Measurements from ENCODE around the gene PHEX. TPM values are rescaled to one million over a fixed set of nuclear protein-coding genes. Genes with fewer than 3 reads are reported as not detected.

The PHEX gene
- total RNA-seq, 1 donor from 2014 or later: 0.09 TPM

DNA sequence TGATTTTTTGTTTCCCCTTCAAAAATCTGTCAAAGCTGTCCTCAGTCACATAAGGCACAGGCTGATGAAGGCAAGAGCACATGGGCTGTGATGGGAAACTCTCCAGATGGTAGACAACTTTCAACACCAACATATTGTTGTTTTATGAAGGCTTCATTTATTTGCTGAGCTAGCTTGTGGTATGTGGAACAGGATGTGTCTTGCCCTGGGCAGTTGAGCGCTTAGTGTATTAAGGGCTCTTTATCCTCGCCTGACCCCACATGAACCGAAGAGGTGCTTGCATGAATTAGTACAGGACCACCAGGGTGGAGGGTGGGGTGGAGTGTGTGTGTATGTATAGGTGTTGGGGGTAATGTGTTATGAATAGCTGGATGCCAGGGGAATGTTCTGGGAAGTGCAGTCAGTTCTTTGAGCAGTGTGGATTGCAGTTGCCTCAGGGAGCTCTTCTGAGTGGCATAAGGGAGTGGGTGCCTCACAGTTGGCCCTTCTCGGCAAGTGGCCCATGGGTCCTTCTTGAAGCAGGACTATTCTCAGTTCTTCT, 103.1 kb downstream of the PHEX start:
- ATAC-seq (peak; percentile 58), DNase-seq (ENCODE audit: low spot score) (no peak)
- intact Hi-C loops (cut with DNase I): no loop called here

DNA sequence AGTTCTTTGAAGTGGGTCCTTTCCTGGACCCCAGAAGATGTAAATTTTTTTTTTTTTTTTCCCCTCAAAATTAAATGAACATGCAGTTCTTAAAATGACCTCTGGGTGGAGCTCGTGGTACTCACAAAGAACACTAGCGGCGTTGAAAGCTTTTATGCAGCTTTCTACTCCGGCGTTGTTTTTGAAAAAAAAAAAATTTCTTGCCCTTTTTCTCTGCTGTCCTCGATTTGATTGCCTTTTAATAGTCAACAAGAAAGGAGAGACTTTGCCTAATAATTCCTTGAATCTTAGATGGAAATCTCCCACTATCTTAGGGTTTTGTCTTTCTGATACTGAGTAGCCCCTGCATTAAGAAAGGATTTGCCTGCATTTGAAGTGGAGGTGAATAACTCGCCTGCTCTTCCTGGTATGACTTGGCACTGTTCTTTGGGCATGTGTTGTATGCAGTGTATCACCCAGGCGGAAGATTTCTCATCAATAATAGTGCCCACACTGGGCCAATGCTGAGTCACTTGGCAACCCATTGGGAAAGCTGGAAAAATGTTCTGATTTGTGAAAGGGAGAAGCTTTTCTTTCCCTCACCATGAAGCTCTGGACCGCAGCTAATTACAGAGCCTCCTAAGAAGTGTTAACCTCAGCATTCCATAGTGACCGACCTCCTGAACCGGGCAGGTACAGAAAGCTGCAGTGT, 104.0 kb downstream of the PHEX start:
- intact Hi-C loops (cut with DNase I): no loop called here
- no peak for DNase-seq (ENCODE audit: low spot score)
- peak; percentile 57 for ATAC-seq

DNA sequence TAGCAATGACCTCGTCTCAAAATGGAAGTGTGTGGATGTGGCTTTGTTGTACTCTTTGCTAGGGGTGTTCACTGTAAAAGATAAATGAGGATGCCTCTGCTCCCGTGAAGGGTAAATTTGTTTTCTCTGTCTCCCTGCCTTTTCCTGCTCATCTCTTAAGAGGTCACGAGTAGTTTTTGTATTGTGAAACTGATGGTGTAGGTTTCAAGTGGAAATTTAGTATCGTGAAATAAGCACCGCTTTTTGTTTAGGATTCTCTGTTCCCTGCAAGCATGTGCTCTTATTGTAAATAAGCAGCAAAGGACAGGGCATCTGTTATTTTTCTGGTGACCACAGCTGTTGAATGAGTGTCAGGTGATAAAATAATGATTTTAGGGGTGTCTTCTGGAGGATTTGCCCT, 104.6 kb downstream of the PHEX start:
- intact Hi-C loops (cut with DNase I): no loop called here
- ATAC-seq (no peak), DNase-seq (ENCODE audit: low spot score) (no peak)

DNA sequence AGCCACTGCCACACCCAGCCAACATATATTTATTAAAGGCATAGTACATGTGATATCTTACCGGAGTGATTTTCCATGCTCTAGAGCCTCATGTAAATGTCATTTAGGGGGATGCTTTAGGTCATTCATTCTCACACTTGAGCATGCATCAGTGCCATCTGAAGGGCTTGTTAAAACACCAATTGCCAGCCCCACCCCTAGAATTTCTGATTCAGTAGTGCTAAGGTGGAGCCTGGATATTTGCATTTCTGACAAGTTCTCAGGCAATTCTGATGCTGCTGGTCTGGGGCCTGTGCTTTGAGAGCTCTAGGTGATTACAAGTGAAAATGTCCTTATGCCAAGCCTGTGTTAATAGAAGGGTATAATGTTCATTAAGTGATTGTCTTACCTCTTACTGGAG, 107.7 kb downstream of the PHEX start:
- no peak for DNase-seq (ENCODE audit: low spot score)
- no peak for ATAC-seq
- intact Hi-C loops (cut with DNase I): no loop called here

DNA sequence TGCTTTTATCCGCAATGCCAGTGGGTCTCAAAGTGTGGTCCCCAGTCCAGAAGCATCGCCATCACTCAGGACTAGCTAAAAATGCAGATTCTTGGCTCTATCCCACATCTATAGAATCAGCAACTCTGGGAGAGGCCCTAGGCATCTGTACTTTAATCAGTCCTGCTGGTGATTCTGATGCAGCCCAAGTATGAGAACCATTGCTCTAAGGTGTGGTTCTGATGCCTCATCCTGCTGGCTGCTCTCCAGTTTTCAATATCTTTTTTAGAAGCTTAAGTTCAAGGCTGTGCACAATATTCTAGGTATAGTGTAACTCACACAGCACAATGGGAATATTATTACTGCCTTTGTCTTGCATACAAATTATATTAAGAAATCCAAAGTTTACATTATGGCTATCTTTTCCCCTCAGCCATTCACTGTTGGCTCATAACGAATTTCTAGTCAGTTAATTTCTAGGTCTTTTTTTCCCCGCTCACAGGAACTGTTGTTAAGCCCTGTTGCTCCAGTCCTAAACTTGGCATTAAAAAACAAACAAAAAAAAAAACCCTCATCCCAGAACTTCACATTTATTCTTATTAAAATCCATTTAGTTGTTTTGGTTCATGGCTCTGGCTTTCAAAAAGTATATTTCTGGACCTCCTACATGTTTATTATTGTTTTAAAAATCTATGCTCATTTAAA, 109.1 kb downstream of the PHEX start:
- intact Hi-C loops (cut with DNase I): no loop called here
- no peak for DNase-seq (ENCODE audit: low spot score)
- no peak for ATAC-seq

DNA sequence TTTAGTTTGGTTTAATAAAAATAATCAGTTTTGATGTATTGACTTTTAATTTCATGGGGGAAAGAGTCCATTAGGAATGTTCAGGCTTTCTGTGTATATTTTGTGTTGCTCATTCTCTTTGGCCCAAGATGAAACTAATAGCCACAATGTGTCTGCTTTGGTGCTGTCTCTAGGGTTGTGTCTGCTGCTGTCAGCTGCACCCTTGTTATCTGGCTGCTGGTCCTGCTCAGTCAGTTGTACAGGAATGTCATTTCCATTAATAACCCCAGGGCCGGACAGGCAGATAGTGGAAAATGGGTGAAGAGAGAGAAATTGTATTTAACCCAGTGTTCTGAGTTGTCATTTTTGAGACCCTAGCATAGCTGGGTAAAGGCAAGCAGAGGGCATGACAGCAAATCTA, 115.1 kb downstream of the PHEX start:
- intact Hi-C loops (cut with DNase I): no loop called here
- DNase-seq (ENCODE audit: low spot score): no peak
- no peak for ATAC-seq

DNA sequence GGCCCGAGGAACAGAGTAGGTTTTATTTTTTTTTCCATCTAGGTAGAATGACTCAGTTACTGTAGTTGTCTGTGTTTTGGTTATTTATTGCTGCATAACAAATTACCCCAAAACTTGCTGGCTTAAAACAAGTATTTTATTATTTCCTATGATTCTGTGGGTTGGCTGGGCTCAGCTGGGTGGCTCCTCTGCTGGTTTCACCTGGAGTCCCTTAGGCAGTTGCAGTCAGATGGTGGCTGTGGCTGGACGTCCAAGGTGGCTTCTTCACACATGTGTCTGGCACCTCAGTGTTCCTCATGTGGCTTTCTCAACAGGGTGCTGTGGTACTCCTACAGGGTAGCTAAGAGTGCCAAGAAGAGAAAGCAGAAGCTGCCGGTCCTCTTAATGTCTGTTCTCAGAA, 115.8 kb downstream of the PHEX start:
- DNase-seq (ENCODE audit: low spot score) (no peak), ATAC-seq (no peak)
- intact Hi-C loops (cut with DNase I): no loop called here

DNA sequence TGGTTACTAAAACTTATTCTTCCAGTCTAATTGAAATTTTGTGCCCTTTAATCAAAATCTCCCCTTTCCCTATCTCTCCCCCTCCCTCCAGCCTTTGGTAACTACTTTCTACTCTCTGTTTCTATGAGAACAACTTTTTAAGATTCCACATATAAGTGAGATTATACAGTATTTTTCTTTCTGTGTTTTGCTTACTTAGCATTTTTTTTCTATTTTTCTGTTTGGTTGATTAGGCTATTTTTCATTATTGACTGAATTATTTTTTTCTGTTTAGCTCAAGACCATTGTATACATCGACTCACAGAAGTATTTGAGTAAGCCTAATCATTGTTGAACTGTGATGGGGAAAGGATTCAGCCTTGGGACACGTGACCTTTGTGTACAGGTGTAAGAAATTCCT, 116.4 kb downstream of the PHEX start:
- intact Hi-C loops (cut with DNase I): no loop called here

DNA sequence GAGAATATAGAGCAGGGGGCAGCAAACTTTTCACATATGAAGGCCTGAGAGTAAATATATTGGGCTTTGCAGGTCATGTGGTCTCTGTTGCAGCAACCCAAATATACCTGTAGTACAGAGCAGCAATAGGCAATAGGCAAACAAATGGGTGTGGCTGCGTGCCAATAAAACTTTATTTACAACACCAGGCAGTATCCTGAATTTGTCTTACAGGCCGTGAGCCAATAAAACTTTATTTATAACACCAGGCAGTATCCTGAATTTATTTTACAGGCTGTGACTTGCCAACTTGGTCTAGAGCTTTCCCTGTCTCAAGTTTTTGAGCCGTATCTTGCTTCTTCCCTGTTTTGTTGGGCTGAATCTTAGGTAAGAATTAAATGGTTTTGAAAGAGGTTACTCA, 118.2 kb downstream of the PHEX start:
- intact Hi-C loops (cut with DNase I): no loop called here
- ATAC-seq: no peak
- DNase-seq (ENCODE audit: low spot score): no peak

More for the DNA sequence above, 116.4 kb downstream of the PHEX start:
- no peak for ATAC-seq
- no peak for DNase-seq (ENCODE audit: low spot score)

DNA sequence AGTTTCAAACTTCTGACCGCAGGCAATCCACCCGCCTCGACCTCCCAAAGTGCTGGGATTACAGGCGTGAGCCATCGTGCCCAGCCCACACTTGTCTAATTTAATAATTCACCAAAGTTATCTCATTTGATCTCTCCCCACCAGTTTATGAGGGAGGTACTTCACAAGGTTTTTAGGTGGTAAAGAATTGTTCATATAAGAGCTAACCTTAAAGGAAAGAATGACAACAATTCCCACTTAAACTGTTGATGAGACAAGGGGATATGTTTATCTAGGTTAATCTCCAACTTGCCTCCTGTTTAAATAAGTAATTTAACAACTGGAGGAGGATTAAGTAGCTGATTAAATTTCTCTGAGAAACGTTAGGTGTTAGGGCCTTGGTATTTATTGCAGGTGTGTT, 123.0 kb downstream of the PHEX start:
- ATAC-seq (no peak), DNase-seq (ENCODE audit: low spot score) (no peak)
- intact Hi-C loops (cut with DNase I): no loop called here

DNA sequence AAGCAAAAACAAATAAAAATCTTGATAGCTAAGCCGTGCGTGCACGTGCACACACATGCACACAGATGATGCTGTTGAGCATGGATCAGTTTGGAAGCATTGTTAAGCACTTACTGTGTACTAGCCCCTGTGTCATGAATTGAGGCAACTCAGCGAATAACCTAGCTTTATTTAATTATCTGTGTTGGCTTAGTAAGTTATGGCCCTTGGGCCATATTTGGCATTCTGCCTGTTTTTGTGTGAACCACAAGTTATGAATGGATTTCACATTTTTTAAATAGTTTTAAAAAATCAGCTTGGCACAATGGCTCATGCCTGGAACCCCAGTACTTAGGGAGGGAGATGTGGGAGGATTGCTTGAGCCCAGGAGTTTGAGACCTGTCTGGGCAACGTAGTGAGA, 126.9 kb downstream of the PHEX start:
- DNase-seq (ENCODE audit: low spot score) (no peak), ATAC-seq (no peak)
- intact Hi-C loops (cut with DNase I): no loop called here

DNA sequence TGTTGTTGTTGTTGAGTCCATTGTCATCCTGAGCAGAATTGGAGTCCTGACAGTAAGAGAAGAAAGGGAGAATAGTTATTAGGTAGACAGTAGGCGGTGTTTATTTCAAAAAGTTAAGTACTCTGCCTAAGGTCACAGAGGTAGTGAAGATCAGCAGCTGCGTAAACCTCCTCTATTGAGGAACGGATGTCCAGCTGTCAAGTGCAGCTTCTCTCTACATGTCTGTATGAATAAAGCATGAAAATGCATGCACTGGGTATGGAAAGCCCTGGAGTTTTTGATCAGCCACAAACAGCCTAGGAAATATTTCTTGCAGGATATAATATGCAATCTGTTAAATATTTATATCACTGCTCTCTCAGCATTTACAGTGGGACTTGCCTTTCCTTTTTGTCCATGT, 131.2 kb downstream of the PHEX start:
- no peak for DNase-seq (ENCODE audit: low spot score)
- intact Hi-C loops (cut with DNase I): no loop called here
- ATAC-seq: no peak

DNA sequence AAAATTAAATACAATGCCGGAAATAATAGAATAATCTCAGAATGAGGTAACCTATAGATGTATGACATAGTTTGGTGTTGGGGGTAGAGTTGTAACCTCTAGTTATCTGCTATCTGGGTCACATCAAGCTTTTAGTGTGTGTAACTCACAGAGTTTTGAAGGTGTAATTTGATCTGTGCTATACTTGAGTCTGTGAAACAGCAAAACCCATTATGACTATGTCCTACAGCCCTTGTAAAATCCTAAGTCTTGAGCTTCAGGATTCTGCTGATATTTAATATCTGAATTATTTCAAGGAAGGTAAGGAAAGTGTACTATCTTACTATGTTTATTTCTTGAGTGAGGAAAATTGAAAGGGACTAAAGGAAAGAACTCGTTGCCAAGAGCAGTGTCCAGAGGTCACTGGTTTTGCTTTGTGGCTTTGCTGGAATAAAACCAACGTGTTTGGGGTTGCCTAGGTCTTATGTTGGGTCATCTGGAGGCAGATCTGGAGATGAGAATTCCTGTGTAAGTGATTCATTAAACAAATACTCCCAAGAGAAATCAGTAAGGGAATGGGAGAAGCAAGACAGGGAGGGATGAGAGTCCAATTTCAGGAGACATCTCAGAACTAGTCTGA, 132.8 kb downstream of the PHEX start:
- intact Hi-C loops (cut with DNase I): no loop called here
- DNase-seq (ENCODE audit: low spot score) (no peak), ATAC-seq (no peak)

DNA sequence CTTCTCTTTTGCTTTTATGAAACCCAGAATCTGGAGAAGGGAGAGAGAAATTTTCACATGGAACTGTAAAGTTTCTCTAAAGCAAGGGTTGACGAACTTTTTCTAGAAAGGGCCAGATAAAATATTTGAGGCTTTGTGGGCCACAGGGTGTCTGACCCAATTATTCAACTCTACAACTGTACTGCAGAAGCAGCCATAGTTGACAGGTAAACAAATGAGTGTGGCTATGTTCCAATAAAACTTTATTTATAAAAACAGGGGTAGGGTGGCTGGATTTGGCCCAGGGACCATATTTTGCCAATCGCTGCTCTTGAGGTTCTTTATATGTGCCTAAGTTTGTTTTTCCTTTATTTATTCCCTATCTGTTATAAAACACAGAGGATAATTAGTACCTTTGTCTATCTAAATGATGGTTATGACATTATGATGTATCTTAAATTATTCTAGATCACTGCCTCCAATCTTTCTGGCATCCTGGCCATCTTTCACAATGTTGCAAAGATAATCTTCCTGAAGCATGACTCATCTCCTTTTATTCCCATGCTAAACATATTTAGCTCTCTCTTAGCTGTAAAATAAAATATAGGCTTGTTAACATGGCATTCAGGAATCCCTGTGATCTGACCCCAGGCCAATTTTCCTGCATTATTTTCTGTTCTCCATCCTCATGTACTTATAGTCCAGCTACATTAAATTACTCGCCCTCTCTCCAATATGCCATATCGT, 133.8 kb downstream of the PHEX start:
- DNase-seq (ENCODE audit: low spot score) (no peak), ATAC-seq (no peak)
- intact Hi-C loops (cut with DNase I): no loop called here

DNA sequence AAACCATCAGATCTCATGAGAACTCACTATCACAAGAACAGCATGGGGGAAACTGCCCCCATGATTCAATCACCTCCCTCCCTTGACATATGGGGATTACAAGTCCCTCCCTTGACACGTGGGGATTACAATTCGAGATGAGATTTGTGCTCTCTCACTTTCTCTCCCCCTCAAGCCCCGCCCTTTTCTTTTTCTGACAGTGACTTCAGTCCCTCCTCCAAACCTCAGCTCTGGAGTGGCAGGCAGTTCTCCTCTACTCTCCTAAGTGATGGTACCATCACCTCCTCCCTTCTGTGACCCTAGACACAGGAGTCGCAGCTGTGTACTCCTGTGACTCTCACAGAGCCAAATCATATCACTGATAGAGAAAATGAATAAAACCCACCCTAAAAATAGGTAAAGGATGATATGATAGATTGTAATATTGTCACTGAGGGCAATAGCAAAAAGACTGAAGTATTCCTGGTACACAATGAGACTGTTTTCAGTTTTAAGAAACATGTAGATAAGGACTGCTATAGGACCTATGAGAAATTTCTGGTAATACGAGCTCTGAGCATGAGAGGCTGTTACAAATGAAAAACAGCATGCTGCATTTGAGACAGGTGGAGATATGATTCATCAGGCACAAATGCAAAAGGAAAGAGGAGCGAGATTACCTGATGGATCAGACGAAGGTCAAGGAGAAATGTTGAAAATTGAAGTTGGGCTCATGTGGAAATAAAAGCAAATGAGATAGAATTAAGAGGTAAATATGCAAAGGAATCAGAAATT, 139.3 kb downstream of the PHEX start:
- intact Hi-C loops (cut with DNase I): no loop called here
- ATAC-seq: no peak
- DNase-seq (ENCODE audit: low spot score): no peak

DNA sequence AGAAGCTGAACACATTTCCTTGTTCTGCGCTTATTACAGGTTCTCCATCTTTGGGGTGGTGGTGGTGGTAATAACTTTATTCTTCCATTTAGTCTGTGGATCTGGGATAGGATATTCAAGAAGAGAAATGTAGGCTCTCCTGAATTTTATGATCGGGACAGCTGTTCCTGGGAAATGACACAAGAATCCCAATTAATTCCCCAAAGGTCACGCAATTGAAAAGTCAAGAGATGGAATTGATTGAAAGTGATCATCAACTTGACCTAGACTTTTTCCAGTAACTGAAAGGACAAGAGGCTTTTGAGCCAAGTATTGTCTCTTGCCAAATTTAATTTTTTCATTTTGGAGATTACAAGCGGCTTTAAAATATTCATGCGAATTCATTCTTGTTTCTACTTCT, 141.8 kb downstream of the PHEX start:
- ATAC-seq: no peak
- intact Hi-C loops (cut with DNase I): no loop called here
- no peak for DNase-seq (ENCODE audit: low spot score)

DNA sequence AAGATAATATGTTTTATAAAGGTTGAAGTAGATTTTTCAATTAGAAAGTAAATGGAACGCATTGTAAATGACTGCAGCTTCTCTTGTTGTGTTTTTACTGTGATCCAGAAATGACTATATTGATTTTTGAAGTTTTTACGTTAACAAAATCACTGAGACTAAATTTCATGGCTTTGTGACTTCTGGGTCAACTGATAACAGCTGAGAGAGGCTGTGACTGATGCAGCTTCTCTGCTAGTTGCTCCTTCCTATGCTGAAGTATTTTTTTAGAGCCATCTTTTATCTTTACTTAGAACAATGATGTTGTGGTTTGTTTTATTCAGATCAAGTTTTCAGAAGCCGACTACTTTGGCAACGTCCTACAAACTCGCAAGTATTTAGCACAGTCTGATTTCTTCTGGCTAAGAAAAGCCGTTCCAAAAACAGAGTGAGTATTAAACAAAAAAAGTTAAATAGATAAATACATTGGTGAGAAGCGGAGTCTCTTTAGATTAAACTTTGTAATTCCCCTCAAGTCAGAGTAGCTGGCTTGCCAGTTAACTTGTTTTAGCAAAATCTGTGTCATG, 145.9 kb downstream of the PHEX start:
- DNase-seq (ENCODE audit: low spot score): no peak
- intact Hi-C loops (cut with DNase I): no loop called here
- ATAC-seq: no peak

DNA sequence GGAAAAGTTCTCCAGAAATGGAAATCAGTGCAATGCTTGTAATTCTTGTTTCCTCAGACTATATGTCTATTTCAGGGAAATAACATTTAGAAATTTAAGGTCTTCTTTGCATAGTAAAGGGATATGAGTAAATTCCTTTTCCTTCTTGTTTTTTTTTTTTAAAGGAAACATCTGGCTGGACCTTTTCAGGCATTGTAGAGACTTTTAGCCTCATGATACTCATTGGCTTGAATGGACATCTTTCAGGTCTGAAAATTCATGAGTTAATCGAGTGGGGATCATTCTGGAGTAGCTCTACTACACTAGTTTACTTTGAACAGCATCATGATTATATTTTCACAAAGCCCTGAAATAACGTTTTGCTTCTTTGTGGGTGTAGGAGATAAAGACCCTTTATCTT, 152.0 kb downstream of the PHEX start:
- intact Hi-C loops (cut with DNase I): no loop called here
- ATAC-seq (no peak), DNase-seq (ENCODE audit: low spot score) (no peak)

DNA sequence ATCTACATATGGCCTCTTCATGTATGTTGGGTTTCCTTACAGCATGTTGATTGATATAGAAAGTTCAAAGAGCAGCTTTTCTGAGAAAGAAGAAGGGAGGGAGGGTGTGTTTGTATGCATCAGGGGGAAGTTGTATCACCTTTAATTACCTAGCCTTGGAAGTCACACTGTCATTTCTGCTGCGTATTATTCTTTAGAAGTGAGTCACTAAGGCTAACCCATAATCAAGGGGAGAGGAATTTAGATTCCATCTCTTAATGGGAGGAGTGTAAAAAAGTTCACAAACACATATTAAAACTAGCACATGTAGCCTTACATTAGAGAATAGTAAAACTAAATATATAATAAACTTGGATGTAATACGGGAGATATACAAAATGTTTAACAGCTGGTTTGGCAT, 154.0 kb downstream of the PHEX start:
- no peak for ATAC-seq
- DNase-seq (ENCODE audit: low spot score): no peak
- intact Hi-C loops (cut with DNase I): no loop called here
